Neutrophil (primary cell): ENCODE results near the gene RASSF8.

Experiments used
- H3K27ac ChIP-seq: fragments of 200-600 bp; sonication (generic); 2 replicates; pipeline ENCODE4 v1.5.1; 2016; ENCODE audit warnings: mild to moderate bottlenecking, moderate library complexity
- H3K27me3 ChIP-seq: fragments of 200-600 bp; sonication (generic); 2 replicates; pipeline ENCODE4 v1.6.0; 2016; ENCODE audit warnings: mild to moderate bottlenecking
- H3K36me3 ChIP-seq: fragments of 200-600 bp; sonication (generic); 2 replicates; pipeline ENCODE4 v1.5.1; 2017
- H3K4me1 ChIP-seq, 2 experiments: fragments of 200-600 bp in 1 of 2; sonication (generic) in 1 of 2; 1 replicate in 1 of 2; 2 replicates in 1 of 2; pipeline versions ENCODE4 v1.5.1 to v1.6.1; 2013 to 2016; ENCODE audit warnings: low read depth in 1 of 2, low read length in 1 of 2, mild to moderate bottlenecking in 1 of 2, moderate library complexity in 1 of 2; ENCODE audit not compliant: control insufficient read depth in 1 of 2, insufficient read depth in 1 of 2
- H3K4me3 ChIP-seq, 2 experiments: fragments of 200-600 bp in 1 of 2; sonication (generic) in 1 of 2; 1 replicate in 1 of 2; 2 replicates in 1 of 2; pipeline ENCODE4 v1.5.1; 2013 to 2016; ENCODE audit warnings: low read depth in 1 of 2, low read length in 1 of 2, mild to moderate bottlenecking in 1 of 2, moderate library complexity in 1 of 2
- H3K9me3 ChIP-seq: fragments of 200-600 bp; sonication (generic); 2 replicates; pipeline ENCODE4 v1.5.1; 2016
- TF ChIP-seq, protein P1 (sequence below): fragments of 200-600 bp; sonication (generic); IDR thresholded peaks from 2 replicates; pipeline ENCODE4 v1.5.1; 2016; ENCODE audit warnings: antibody characterized with exemption

Gene RASSF8

GRCh38 chr12:26108915-26109314 is 150.4 kb downstream of the RASSF8 start:
- H3K27me3 ChIP-seq, result peaks cover 22% of the 10 kb centered on the region
- no peak overlapping the region for H3K27ac ChIP-seq
- TF ChIP-seq, protein P1, sequence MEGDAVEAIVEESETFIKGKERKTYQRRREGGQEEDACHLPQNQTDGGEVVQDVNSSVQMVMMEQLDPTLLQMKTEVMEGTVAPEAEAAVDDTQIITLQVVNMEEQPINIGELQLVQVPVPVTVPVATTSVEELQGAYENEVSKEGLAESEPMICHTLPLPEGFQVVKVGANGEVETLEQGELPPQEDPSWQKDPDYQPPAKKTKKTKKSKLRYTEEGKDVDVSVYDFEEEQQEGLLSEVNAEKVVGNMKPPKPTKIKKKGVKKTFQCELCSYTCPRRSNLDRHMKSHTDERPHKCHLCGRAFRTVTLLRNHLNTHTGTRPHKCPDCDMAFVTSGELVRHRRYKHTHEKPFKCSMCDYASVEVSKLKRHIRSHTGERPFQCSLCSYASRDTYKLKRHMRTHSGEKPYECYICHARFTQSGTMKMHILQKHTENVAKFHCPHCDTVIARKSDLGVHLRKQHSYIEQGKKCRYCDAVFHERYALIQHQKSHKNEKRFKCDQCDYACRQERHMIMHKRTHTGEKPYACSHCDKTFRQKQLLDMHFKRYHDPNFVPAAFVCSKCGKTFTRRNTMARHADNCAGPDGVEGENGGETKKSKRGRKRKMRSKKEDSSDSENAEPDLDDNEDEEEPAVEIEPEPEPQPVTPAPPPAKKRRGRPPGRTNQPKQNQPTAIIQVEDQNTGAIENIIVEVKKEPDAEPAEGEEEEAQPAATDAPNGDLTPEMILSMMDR, result no peak
- peaks cover 8% of the 10 kb centered on the region in 2 experiments for H3K4me1 ChIP-seq
- no peaks in the 10 kb centered on the region for H3K36me3 ChIP-seq
- no peak overlapping the region for H3K4me3 ChIP-seq
- no peaks in the 10 kb centered on the region for H3K9me3 ChIP-seq

- TF ChIP-seq, protein P1, result no peak
- no peaks in the 10 kb centered on the region for H3K9me3 ChIP-seq
- H3K36me3 ChIP-seq, result no peaks in the 10 kb centered on the region
- H3K4me3 ChIP-seq, result no peak overlapping the region
- H3K27me3 ChIP-seq, result peaks cover 27% of the 10 kb centered on the region
- peaks cover 9 to 12% of the 10 kb centered on the region in 2 experiments for H3K4me1 ChIP-seq
- no peak overlapping the region for H3K27ac ChIP-seq
These were observed 150.9 kb downstream of the RASSF8 start for GRCh38 chr12:26109343-26109881.

- Histone ChIP-seq H3K36me3 (no peaks in the 10 kb centered on the region), H3K27ac (no peak overlapping the region), H3K4me3 (no peak overlapping the region), H3K27me3 (peaks cover 55% of the 10 kb centered on the region), H3K9me3 (no peaks in the 10 kb centered on the region), H3K4me1 (peaks cover 12 to 16% of the 10 kb centered on the region in 2 experiments)
- TF ChIP-seq, protein P1, result no peak
These were observed 153.8 kb downstream of the RASSF8 start for GRCh38 chr12:26112232-26112631.

DNA sequence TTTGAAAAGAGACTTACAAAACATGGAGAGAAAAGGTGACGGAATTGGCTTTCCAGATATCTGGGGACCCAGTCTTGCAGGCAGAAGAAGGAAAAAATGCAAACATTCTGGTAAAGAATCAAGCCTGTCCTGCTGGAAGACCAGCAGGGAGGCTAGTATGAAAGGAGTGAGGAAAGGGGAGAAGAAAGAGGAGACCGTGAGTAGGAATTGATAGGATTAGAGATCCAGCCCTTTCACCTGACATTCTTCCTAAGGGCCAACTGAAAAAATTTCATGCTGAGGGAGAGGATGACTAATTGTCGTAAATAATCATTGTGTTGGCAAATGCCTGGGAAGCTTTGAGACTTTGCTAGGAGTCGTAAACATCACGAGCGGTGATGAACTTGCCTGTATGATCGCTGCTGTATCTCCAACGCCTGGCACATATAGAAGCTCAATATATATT is 154.2 kb downstream of the RASSF8 start:
- Histone ChIP-seq H3K27me3 (peaks cover 60% of the 10 kb centered on the region), H3K4me1 (peaks cover 12 to 16% of the 10 kb centered on the region in 2 experiments), H3K27ac (no peak overlapping the region), H3K4me3 (no peak overlapping the region), H3K9me3 (no peaks in the 10 kb centered on the region), H3K36me3 (no peaks in the 10 kb centered on the region)
- TF ChIP-seq, protein P1, result no peak

- TF ChIP-seq, protein P1, result no peak
- peaks cover 12 to 16% of the 10 kb centered on the region in 2 experiments for H3K4me1 ChIP-seq
- peaks cover 65% of the 10 kb centered on the region for H3K27me3 ChIP-seq
- no peaks in the 10 kb centered on the region for H3K36me3 ChIP-seq
- H3K27ac ChIP-seq, result no peak overlapping the region
- no peak overlapping the region for H3K4me3 ChIP-seq
- no peaks in the 10 kb centered on the region for H3K9me3 ChIP-seq
These were observed 154.7 kb downstream of the RASSF8 start for GRCh38 chr12:26113181-26113654.
